Upper lobe of right lung (tissue), 1 donor: ENCODE data around the gene ISM2. TPM values are rescaled to one million over a fixed set of nuclear protein-coding genes. Genes with fewer than 3 reads are reported as not detected.

Experiments used
- ATAC-seq: fragments of 200-7000 bp; cut with Tn5 transposase; one replicate; pipeline ENCODE4 v1.9.1; 2020; ENCODE audit warnings: mild to moderate bottlenecking, moderate library complexity
- DNase-seq: peaks from one replicate; pipeline ENCODE4 v3.0.0-alpha.2; 2020
- H3K27ac ChIP-seq: fragments of 200-600 bp; one replicate; pipeline ENCODE4 v1.8.0; 2022
- H3K27me3 ChIP-seq: fragments of 200-600 bp; one replicate; pipeline ENCODE4 v1.8.0; 2022; ENCODE audit warnings: mild to moderate bottlenecking
- H3K36me3 ChIP-seq: fragments of 200-600 bp; one replicate; pipeline ENCODE4 v1.8.0; 2022
- H3K4me1 ChIP-seq: fragments of 200-600 bp; one replicate; pipeline ENCODE4 v1.8.0; 2022
- H3K4me3 ChIP-seq: fragments of 200-600 bp; one replicate; pipeline ENCODE4 v1.8.0; 2022; ENCODE audit warnings: mild to moderate bottlenecking
- H3K9me3 ChIP-seq: fragments of 200-600 bp; one replicate; pipeline ENCODE4 v1.8.0; 2022
- intact Hi-C: fragments of 100-400 bp; cut with DNase I; formaldehyde crosslinking; loops from one replicate; pipeline ENCODE4 v1.11.0; 2022
- total RNA-seq: library from RNA; stranded (reverse); fragmentation: NEBNext Ultra II Directional; extraction: Animal tissue kit (Norgen Biotek cat#: 25700); gene quantifications from one replicate; pipeline ENCODE4 v1.2.1, GENCODE V29; 2021
- TF ChIP-seq, protein P1 (sequence below): fragments of 200-600 bp; IDR thresholded peaks from one replicate; pipeline ENCODE4 v1.8.0; 2022; ENCODE audit warnings: antibody characterized with exemption
- donor health status: DM: no; HTN: yes; CAD: no; lungs with severe emphysema.

Gene ISM2
- total RNA-seq, 1 donor from 2014 or later, result not detected

DNA sequence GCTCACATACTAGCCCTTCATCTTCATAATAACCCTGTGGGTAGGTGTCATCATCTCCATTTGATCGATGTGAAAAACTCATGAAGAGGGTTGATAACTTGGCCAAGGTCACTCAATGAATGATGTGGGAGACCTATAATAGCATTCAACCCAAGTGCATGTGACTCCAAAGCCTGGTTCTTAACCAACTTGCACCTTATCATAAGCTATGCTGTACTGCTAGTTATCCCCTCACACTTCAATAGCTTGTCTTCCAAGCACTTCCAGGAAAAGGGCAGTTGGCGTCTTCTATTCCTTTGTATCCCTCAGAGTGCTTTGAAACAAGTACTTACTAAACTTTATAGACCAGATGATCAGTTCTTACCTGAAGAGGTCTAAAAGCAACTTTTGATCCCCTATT lies 56.4 kb downstream of the ISM2 start:
- Histone ChIP-seq H3K9me3 (no peaks in the 10 kb centered on the region), H3K4me3 (no peak overlapping the region), H3K27me3 (no peaks in the 10 kb centered on the region), H3K4me1 (no peaks in the 10 kb centered on the region), H3K27ac (no peak overlapping the region), H3K36me3 (peaks cover 91% of the 10 kb centered on the region)
- TF ChIP-seq, protein P1, sequence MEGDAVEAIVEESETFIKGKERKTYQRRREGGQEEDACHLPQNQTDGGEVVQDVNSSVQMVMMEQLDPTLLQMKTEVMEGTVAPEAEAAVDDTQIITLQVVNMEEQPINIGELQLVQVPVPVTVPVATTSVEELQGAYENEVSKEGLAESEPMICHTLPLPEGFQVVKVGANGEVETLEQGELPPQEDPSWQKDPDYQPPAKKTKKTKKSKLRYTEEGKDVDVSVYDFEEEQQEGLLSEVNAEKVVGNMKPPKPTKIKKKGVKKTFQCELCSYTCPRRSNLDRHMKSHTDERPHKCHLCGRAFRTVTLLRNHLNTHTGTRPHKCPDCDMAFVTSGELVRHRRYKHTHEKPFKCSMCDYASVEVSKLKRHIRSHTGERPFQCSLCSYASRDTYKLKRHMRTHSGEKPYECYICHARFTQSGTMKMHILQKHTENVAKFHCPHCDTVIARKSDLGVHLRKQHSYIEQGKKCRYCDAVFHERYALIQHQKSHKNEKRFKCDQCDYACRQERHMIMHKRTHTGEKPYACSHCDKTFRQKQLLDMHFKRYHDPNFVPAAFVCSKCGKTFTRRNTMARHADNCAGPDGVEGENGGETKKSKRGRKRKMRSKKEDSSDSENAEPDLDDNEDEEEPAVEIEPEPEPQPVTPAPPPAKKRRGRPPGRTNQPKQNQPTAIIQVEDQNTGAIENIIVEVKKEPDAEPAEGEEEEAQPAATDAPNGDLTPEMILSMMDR, result no peak
- DNase-seq (no peak), ATAC-seq (no peak)
- intact Hi-C loops, result no loop called here

DNA sequence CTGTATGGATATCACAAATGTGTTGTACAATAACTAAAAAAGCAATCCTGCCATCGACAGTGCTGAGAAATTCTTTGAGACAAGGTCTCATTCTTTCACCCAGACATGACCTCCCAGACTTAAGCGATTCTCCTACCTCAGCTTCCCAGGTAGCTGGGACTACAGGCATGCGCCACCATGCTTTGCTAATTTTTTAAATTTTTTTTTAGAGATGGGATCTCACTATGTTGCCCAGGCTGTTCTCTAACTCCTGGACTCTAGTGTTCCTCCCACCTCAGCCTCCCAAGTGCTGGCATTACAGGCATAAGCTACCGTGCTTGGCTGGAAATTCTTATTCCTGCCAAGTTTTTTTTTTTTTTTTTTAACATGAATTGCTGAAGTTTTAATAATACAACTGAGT lies 58.8 kb downstream of the ISM2 start:
- H3K4me3 ChIP-seq, result no peak overlapping the region
- H3K9me3 ChIP-seq, result no peaks in the 10 kb centered on the region
- ATAC-seq (no peak), DNase-seq (no peak)
- H3K27me3 ChIP-seq, result no peaks in the 10 kb centered on the region
- H3K27ac ChIP-seq, result no peak overlapping the region
- H3K4me1 ChIP-seq, result no peaks in the 10 kb centered on the region
- H3K36me3 ChIP-seq, result peaks cover 94% of the 10 kb centered on the region
- intact Hi-C loops, result no loop called here
- TF ChIP-seq, protein P1, result no peak

DNA sequence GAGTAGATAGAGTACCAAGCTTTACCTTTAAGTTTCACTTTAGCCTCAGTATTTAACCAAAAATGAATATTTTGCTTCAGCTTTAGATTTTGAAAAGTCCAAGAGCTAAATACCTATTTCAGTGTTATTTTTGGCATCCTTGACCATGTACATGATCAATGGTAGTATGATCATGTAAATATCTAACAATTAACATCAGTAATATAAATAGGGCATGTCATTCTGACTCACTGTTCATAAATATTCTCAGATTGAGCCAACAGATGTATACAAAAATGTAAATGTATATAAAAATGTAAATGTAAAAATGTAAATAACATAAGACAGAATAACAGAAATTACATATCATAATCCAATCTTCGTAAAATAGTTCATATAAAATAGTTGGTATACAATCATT lies 60.0 kb downstream of the ISM2 start:
- Histone ChIP-seq H3K27me3 (no peaks in the 10 kb centered on the region), H3K4me1 (no peaks in the 10 kb centered on the region), H3K36me3 (peaks cover 99% of the 10 kb centered on the region), H3K27ac (no peak overlapping the region), H3K9me3 (no peaks in the 10 kb centered on the region), H3K4me3 (no peak overlapping the region)
- TF ChIP-seq, protein P1, result no peak
- ATAC-seq (no peak), DNase-seq (no peak)
- intact Hi-C loops, result no loop called here

GRCh38 chr14:77436042-77436441 lies 62.6 kb downstream of the ISM2 start:
- H3K4me3 ChIP-seq, result no peak overlapping the region
- intact Hi-C loops, result no loop called here
- DNase-seq (no peak), ATAC-seq (no peak)
- H3K9me3 ChIP-seq, result no peaks in the 10 kb centered on the region
- TF ChIP-seq, protein P1, result no peak
- no peaks in the 10 kb centered on the region for H3K4me1 ChIP-seq
- no peaks in the 10 kb centered on the region for H3K27me3 ChIP-seq
- peaks cover 99% of the 10 kb centered on the region for H3K36me3 ChIP-seq
- no peak overlapping the region for H3K27ac ChIP-seq

DNA sequence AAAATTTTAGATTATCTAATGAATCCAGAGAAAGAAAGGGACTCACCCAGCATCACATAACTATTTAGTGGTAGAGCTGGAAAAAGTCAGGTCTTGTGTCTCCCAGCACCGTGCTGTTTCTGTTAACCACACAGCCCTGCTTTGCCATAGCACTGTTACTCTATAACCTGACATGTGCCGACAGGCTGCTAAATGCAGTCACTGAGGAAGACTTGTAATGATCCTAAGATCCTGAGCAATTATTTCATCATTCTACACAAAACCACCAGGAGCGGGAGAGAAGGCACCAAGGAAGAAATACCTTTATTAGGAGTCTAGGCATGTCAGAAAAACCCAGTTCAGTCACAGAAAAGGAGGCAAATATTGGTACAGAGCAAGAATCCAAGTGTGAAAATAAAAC lies 72.2 kb downstream of the ISM2 start:
- TF ChIP-seq, protein P1, result no peak
- Histone ChIP-seq H3K27me3 (no peaks in the 10 kb centered on the region), H3K4me1 (no peaks in the 10 kb centered on the region), H3K36me3 (peaks cover 86% of the 10 kb centered on the region), H3K27ac (no peak overlapping the region), H3K4me3 (no peak overlapping the region), H3K9me3 (no peaks in the 10 kb centered on the region)
- intact Hi-C loops, result no loop called here
- DNase-seq, result no peak
- ATAC-seq, result no peak

- intact Hi-C loops, result no loop called here
- DNase-seq, result no peak
- Histone ChIP-seq H3K36me3 (peaks cover 73% of the 10 kb centered on the region), H3K4me3 (no peak overlapping the region), H3K27me3 (no peaks in the 10 kb centered on the region), H3K27ac (no peak overlapping the region), H3K9me3 (peaks cover 1% of the 10 kb centered on the region), H3K4me1 (no peaks in the 10 kb centered on the region)
- TF ChIP-seq, protein P1, result no peak
- no peak for ATAC-seq
Observed at GRCh38 chr14:77424862-77425261, 73.8 kb downstream of the ISM2 start.
